ENCODE data around the gene SMIM34. TPM values are rescaled to one million over a fixed set of nuclear protein-coding genes. Genes with fewer than 3 reads are reported as not detected.
"Not testable (repeated sequence)": the region's sequence is repeated elsewhere in the genome, so short reads cannot be mapped to it uniquely, and the experiment has no call there.

The SMIM34 gene
- not detected for total RNA-seq

- intact Hi-C loops (cut with DNase I; ENCODE audit: low total_unique reads); H3K27ac ChIP-seq; H3K36me3 ChIP-seq; H3K4me1 ChIP-seq; H3K27me3 ChIP-seq; DNase-seq (ENCODE audit: low spot score in 2 of 2); H3K4me3 ChIP-seq; H3K9me3 ChIP-seq: not testable (repeated sequence)
Measured at GRCh38 chr21:34423805-34424204, at the start of gene SMIM34. TSS of gene SMIM34 (minus strand) at chr21:34423951. CDS start at chr21:34423839, 112 bp downstream.

GRCh38 chr21:34467333-34467732 is 43.6 kb upstream of the SMIM34 start:
- DNase-seq (ENCODE audit: low spot score in 2 of 2); H3K36me3 ChIP-seq; H3K4me1 ChIP-seq; H3K27me3 ChIP-seq; H3K9me3 ChIP-seq; H3K27ac ChIP-seq; intact Hi-C loops (cut with DNase I; ENCODE audit: low total_unique reads); H3K4me3 ChIP-seq: not testable (repeated sequence)

GRCh38 chr21:34459426-34459825 is 35.7 kb upstream of the SMIM34 start:
- H3K27me3 ChIP-seq; intact Hi-C loops (cut with DNase I; ENCODE audit: low total_unique reads); H3K27ac ChIP-seq; H3K36me3 ChIP-seq; DNase-seq (ENCODE audit: low spot score in 2 of 2); H3K4me1 ChIP-seq; H3K9me3 ChIP-seq; H3K4me3 ChIP-seq: not testable (repeated sequence)

- intact Hi-C loops (cut with DNase I; ENCODE audit: low total_unique reads); H3K36me3 ChIP-seq; H3K4me1 ChIP-seq; H3K4me3 ChIP-seq; H3K27me3 ChIP-seq; DNase-seq (ENCODE audit: low spot score in 2 of 2); H3K27ac ChIP-seq; H3K9me3 ChIP-seq: not testable (repeated sequence)
Measured at GRCh38 chr21:34458266-34458665, 34.5 kb upstream of the SMIM34 start.

- H3K36me3 ChIP-seq; H3K27ac ChIP-seq; H3K4me3 ChIP-seq; H3K4me1 ChIP-seq; intact Hi-C loops (cut with DNase I; ENCODE audit: low total_unique reads); H3K9me3 ChIP-seq; DNase-seq (ENCODE audit: low spot score in 2 of 2); H3K27me3 ChIP-seq: not testable (repeated sequence)
Measured at GRCh38 chr21:34456180-34456579, 32.4 kb upstream of the SMIM34 start.

- H3K36me3 ChIP-seq; intact Hi-C loops (cut with DNase I; ENCODE audit: low total_unique reads); H3K4me3 ChIP-seq; H3K27me3 ChIP-seq; H3K4me1 ChIP-seq; H3K27ac ChIP-seq; H3K9me3 ChIP-seq; DNase-seq (ENCODE audit: low spot score in 2 of 2): not testable (repeated sequence)
Measured at GRCh38 chr21:34455628-34456027, 31.9 kb upstream of the SMIM34 start.

GRCh38 chr21:34447018-34447417 is 23.3 kb upstream of the SMIM34 start:
- intact Hi-C loops (cut with DNase I; ENCODE audit: low total_unique reads); H3K27me3 ChIP-seq; H3K36me3 ChIP-seq; H3K4me3 ChIP-seq; H3K4me1 ChIP-seq; DNase-seq (ENCODE audit: low spot score in 2 of 2); H3K9me3 ChIP-seq; H3K27ac ChIP-seq: not testable (repeated sequence)

GRCh38 chr21:34443486-34443885 is 19.7 kb upstream of the SMIM34 start:
- H3K9me3 ChIP-seq; H3K27ac ChIP-seq; DNase-seq (ENCODE audit: low spot score in 2 of 2); intact Hi-C loops (cut with DNase I; ENCODE audit: low total_unique reads); H3K4me3 ChIP-seq; H3K36me3 ChIP-seq; H3K4me1 ChIP-seq; H3K27me3 ChIP-seq: not testable (repeated sequence)

- H3K27me3 ChIP-seq; H3K9me3 ChIP-seq; H3K36me3 ChIP-seq; intact Hi-C loops (cut with DNase I; ENCODE audit: low total_unique reads); H3K4me1 ChIP-seq; DNase-seq (ENCODE audit: low spot score in 2 of 2); H3K4me3 ChIP-seq; H3K27ac ChIP-seq: not testable (repeated sequence)
Measured at GRCh38 chr21:34429710-34430109, 6.0 kb upstream of the SMIM34 start.

GRCh38 chr21:34428441-34428840 is 4.7 kb upstream of the SMIM34 start:
- intact Hi-C loops (cut with DNase I; ENCODE audit: low total_unique reads); H3K36me3 ChIP-seq; H3K27me3 ChIP-seq; H3K4me1 ChIP-seq; H3K9me3 ChIP-seq; DNase-seq (ENCODE audit: low spot score in 2 of 2); H3K27ac ChIP-seq; H3K4me3 ChIP-seq: not testable (repeated sequence)

GRCh38 chr21:34427339-34427738 is 3.6 kb upstream of the SMIM34 start:
- DNase-seq (ENCODE audit: low spot score in 2 of 2); intact Hi-C loops (cut with DNase I; ENCODE audit: low total_unique reads): not testable (repeated sequence)

GRCh38 chr21:34417448-34418077 is 6.2 kb downstream of the SMIM34 start:
- H3K27ac ChIP-seq; H3K4me3 ChIP-seq; H3K4me1 ChIP-seq; H3K9me3 ChIP-seq; H3K36me3 ChIP-seq; H3K27me3 ChIP-seq; intact Hi-C loops (cut with DNase I; ENCODE audit: low total_unique reads); DNase-seq (ENCODE audit: low spot score in 2 of 2): not testable (repeated sequence)

More at GRCh38 chr21:34427339-34427738, 3.6 kb upstream of the SMIM34 start:
- H3K4me1 ChIP-seq, H3K27ac ChIP-seq, H3K27me3 ChIP-seq, H3K9me3 ChIP-seq, H3K36me3 ChIP-seq, H3K4me3 ChIP-seq: not testable (repeated sequence)

GRCh38 chr21:34407294-34407693 is 16.5 kb downstream of the SMIM34 start:
- DNase-seq (ENCODE audit: low spot score in 2 of 2); H3K4me1 ChIP-seq; H3K4me3 ChIP-seq; H3K36me3 ChIP-seq; H3K9me3 ChIP-seq; H3K27me3 ChIP-seq; intact Hi-C loops (cut with DNase I; ENCODE audit: low total_unique reads); H3K27ac ChIP-seq: not testable (repeated sequence)

GRCh38 chr21:34406676-34407075 is 17.1 kb downstream of the SMIM34 start:
- H3K4me3 ChIP-seq; intact Hi-C loops (cut with DNase I; ENCODE audit: low total_unique reads); H3K36me3 ChIP-seq; DNase-seq (ENCODE audit: low spot score in 2 of 2); H3K4me1 ChIP-seq; H3K9me3 ChIP-seq; H3K27ac ChIP-seq; H3K27me3 ChIP-seq: not testable (repeated sequence)
